DMS 273 (cell line): ENCODE results near the gene ACVR2B.

Experiments used
- DNase-seq: peaks from one replicate; lab custom pipeline; 2025; ENCODE audit not compliant: unreplicated experiment; lab: John Stamatoyannopoulos, UW

ACVR2B gene

DNA sequence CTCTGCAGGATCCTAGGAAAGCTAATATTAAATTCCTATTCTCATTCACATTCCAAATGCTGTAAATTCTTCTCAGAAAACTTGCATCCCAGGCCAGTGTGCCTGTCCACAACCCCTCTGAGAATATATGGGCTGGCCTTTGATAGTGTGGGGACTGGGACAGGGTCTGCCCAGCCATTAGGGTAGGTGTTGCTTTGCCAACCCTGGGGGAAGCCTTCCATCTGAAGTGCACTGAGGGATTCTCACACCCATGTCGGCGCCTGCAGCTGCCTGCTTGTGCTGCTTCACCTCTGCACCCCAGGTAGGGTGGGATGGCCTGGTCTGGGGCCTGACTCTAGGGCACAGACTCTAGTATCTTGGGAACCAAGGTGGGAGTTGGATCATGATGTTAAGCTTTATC lies 27.2 kb downstream of the ACVR2B start:
- no peak for DNase-seq

DNA sequence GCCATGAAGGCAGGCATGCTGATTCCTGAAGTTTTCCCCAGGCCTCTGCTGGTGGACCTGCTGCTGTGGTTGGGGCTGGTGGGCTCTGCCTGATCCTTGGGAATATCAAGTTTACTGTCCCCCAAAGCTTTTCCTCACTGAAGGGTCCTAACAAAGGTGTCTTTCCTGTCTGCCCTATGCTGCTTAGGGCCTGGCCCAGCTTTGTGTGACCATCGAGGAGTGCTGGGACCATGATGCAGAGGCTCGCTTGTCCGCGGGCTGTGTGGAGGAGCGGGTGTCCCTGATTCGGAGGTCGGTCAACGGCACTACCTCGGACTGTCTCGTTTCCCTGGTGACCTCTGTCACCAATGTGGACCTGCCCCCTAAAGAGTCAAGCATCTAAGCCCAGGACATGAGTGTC lies 29.3 kb downstream of the ACVR2B start:
- no peak for DNase-seq

DNA sequence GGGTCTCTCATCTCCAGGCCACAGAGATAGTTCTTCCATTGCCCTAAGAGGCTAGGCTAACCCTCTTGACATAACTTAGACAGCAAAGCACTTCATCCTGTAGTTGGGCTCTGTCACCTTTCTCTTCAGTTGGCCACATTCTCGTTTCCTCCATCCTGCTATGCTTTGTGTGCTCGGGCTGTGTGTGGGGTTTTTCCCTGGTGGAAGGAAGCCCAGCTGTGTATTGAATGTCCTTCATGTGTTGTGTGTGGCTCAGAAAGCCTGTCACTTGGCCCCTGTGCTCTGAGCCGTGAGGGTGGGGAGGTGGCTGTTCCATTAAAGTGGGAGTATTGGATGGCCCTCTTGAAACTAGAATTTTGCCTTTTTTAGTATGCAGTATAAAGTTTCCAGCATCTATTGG lies 33.6 kb downstream of the ACVR2B start:
- no peak for DNase-seq

DNA sequence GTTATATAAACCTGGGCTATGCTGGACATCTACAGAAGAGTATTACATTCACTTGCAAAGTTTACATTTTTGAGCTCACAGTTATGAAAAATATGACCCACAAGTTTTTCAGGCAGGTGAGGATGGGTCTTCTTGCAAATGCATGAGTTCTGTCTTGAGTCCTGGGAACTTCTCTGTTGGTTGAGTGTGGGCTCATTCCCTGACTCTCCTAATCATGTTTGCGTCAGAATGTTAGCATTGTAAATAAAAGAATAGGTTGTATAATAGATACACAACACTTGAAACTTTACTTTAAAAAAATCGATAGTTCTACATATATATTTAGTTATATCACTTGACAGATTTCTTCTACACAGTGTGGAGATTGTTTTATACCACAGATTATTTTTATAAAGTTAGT lies 35.3 kb downstream of the ACVR2B start:
- DNase-seq = no peak

DNA sequence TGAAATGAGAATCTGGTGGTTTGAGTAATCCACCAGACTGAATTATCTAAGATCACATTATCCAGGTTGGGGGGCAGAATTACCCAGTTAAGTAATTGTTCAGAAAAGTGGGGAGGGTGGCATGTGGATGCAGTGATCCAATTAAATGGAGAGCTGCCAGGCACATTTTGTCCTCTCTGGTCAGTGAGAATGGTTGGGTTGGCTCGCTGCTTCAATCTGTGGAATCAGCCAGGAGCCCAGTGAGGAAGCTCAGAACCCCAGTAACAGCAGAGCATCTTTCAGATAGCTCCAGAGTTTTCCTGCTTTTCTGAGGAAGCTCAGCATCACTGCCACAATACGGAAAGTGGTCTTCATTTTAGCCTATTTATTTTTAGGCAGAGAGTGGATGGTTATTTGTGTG lies 36.1 kb downstream of the ACVR2B start:
- peak; percentile 36 for DNase-seq

DNA sequence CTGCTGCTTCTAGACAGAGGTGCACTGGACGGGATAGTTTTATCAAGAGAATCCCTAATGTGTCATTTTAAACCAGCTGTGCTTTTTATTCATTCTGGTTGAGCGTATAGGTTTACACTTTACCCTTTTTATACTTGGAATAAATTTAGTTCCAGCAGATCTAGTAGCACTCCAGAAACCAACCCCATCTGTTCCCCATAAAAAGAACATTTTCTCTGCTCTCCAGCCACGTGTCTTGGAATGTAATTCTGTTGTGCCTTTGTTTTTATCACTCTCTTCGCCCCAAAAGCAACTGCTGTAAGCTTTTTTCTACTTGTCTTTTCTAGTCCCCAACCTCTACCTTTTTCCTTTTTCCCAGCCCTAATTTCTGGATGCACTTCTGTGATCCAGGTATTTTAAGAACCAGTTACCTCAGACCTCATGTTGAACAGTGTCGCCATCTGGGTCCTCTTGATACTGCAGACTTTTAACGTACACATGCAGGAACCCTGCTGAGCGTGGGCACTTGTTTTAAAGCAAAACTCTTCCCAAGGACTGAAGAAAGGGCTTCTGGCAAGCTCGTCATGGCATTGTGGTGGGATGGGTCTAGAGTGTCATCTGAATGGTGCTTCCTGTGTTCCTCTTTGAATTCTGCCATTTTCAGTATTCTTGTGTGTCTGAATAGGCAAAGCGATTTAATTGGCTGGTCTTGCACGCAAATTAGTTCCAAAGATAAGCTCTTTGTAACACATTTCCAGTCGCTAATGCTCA lies 36.8 kb downstream of the ACVR2B start:
- DNase-seq = peak; percentile 88

DNA sequence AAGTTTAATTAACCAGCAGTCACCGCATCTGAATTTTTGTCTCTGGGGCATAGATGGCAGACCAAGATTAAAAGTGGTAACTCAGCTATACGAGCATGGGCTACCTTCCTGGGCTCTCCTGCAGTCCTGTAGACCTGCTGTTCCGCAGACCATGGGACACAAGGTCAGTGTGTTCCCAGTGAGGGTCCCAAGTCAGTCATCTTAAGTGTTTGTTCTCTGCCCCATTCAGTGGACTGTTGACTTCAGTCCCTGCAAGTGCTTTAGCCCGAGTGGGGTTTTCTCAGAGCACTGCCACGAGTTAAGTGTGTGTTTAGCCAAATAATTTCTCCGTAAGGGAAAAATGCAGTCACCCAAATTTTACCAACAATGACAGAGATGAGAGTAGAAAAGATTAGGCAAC lies 37.5 kb downstream of the ACVR2B start:
- DNase-seq = no peak

DNA sequence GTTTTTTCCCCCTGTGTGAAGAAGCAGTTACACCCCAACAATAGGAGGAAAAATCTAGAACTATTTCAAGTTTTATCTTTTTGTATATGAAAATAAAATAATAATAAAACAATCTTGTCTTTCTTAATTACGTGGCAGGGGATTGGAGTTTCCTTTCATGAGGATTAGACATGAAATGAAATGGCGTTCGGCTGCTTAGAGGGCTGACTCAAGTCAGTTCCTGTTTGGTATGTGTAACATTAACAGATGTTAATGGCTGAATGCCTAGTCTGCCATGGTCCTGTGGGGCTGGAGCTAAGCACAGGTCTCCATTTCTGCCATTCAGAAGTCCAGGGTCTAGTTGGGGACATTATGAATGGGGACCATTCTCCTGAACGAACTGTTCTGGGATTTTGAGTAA lies 39.3 kb downstream of the ACVR2B start:
- DNase-seq = peak; percentile 61

DNA sequence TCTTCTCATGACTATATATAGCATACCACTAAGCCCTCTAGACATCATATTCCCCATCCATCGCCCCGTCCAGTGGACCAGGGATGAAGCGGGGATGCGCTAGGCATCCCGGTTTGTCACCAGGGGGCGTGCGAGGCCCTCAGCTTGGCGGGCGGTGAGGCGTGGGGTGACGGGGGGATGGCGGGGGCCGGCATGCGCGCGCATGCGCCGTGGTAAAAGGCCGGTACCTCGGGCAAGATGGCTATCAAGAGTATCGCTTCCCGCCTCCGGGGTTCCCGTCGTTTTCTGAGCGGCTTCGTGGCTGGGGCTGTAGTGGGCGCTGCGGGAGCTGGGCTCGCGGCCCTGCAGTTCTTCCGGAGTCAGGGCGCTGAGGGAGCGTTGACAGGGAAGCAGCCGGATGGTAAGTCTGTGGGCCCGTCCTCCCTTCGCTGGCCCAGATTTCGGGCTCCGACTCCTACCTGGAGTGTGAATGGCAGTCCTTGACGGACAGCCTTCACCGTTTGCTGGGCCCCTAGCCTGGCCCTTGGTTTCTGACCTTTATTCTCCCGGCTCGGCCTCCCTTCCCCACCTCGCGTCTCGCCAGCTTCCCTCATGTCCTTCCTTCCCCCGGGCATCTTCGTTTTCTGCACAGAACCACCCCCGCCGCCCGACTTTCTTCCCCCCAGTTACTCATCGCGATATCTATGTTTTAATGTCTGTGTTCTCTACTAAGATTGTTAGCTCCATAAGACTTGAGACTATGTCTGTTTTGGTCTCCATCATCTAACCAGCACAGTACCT lies 42.6 kb downstream of the ACVR2B start, which contains the start of gene EXOG:
Gene EXOG, plus strand, starts transcription at position 210 of the 780 bp plus-strand sequence. Its CDS starts 28 bp downstream, at position 238.
- DNase-seq = peak; percentile 94

DNA sequence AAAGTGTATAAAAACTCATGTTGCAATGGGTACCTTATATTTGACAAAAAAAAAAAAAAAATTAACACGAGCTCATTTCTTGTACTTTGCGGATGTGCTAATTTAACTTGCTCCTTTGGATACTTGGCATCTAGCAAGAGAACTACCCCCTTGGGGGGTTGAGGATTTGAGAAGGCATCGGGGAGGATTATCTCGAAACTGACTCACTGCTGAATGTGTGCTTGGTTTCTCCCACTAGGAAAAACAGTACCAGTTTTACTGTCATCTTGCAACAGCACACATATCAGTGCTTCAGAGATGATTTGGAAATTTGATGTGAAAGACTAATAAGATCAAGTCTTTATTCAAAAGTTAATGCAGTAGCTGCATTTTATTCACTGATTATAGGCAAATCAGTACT lies 43.3 kb downstream of the ACVR2B start:
- peak; percentile 6 for DNase-seq

DNA sequence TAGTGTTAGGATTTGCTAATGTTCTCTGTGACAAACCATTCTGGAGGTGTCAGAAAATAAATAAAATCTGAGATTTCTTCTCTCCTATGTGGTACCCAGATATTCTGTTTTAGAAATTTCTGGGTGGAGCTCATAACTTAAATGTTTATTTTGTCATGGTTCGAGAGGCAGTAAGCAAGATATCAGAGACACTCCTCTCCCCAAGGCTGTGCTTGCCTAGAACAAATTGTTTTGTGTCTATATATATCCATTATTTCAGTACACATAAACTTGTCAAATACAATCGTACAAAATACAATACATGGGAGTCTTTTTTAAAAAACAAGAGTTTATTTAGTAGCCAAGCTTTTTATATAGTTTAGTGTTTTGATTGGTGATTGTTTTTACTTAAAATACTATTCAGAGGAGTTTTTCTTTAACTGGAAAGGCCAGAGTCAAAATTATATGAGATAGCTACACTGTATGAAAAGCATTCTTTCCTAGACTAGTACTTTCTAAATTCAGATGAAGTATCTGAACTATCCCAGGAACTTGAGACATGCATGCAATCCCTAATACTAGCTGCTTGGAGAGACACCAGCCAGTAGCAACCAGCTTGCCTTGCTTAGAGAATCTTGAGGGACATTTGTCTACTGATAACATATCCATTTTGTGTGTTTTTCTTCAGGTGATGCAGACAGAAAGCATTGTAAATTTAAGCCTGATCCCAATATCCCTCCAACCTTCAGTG lies 47.2 kb downstream of the ACVR2B start:
- DNase-seq = no peak

DNA sequence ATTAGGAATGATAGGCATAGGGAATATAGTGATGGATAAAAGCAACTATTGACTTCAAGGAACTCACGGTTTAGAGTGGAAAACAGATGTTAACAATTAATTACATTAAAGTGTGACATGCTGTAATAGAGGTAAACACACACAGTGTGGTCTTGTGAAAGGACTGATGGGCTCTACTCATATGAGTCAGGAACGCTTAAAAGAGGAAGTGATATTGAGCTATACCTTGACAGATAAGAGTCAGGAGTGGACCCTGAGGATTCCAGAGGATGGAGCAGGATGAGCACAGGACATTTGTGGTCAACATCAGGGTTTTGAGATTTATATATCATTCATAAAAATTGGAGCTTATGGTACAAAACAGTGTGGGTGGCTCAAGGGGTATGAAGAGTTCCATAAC lies 53.4 kb downstream of the ACVR2B start:
- no peak for DNase-seq

DNA sequence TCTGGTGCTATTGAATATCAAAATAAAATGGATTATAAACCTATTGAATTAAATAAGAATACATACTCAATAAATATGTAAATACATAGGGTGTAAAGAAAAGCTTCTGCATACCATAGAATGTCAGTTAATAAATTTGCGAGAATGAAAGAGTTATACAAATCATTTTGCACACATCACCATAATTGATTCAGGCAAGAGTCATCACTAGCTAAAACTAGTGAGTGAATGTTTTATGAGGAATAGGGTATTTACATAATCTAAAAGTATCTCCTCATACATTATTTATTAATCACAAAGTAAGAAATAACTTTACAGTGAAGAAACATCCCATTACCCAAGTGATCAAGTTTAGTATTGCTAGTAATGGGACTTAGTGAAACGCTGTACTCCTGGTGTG lies 56.0 kb downstream of the ACVR2B start:
- DNase-seq = no peak

DNA sequence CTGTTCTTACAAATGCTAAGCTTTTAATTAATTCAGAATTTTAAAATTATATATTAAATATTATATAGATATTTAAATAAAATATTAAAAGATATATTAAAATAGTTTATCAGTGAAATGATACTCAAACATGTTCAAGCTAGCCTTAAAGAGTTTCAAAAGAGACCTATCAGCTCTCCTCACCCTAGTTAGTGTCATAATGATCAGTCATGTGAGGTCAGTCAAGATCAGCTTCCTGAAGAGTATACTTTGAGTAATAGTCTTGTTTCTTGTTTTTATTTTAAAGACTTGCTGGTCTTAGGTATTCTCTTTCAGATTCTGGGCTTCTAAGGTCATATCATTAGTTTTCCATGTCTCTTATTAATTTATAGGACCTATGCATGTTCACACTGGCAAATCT lies 56.9 kb downstream of the ACVR2B start:
- DNase-seq = no peak

DNA sequence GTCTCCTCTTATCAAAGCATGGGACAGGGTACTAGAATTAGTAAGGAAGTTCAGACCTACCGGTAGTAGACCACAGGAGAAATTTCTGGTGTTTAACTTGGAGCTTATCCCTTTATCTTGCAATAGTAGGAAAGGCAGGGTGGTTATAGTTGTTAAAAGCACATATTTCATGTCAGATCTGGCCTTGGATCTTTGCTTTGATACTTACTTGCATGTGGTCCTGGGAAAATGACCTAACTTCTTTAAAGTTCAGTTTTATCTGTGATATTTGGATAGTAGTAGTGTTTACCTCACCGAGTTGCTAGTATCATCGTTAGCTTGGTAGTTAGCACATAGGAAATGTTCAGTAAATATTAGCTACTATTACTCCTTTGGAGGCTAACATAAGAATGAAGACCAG lies 57.9 kb downstream of the ACVR2B start:
- no peak for DNase-seq

DNA sequence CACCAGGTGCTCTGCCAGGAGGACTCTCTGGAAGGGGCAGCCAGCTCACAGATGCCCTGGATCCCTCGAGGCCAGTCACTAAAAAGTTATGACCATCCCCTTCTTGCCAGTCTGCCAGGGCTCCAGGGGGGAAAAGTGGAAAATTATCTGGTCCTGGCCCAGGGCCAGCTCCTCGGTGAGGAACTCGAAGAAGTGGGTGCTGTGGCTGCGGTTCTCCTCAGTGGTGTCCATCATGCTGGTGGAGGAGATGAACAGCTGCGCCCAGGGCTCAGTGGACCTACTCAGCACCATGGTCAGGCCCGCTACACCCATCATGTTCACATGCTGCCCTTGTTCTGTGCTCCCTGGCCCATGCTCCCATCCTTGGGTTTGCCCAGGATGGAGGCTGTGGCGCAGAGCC lies 61.7 kb downstream of the ACVR2B start:
- DNase-seq = no peak

DNA sequence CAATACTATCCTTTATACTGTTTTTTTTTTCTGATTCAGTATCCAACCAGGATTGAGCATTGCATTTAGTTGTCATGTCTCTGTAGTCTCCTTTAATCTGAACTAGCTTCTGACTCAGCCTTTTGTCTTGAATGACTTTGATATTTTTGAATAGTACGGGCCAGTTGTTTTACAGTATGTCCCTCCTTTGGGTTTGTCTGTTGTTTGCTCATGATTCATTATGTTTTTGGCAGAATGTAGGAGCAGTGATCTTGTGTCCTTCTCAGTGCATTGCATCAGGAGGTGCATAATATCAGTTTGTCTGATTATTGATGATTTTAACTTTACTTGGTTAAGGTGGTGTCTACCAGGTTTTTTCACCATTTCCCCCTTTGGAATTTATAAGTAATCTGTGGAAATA lies 63.0 kb downstream of the ACVR2B start:
- no peak for DNase-seq

DNA sequence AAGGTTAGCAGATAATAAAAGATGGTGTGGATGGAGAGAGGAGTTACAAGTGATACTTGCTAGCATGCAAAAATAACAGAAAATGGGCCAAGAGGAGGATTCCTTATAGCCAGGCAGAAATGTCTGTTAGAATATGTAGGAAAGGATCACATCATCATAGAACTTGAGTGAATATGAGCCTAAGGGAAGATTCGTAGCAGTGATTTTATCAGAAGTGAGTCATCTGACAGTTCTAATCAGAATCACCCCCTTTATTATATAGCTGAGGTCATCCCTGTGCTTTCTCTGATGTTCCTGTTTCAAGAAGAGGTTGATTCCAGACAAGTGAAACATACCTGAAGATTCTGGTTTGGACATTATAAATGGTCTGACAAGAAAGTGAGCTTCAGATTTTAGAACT lies 65.3 kb downstream of the ACVR2B start:
- DNase-seq = no peak

DNA sequence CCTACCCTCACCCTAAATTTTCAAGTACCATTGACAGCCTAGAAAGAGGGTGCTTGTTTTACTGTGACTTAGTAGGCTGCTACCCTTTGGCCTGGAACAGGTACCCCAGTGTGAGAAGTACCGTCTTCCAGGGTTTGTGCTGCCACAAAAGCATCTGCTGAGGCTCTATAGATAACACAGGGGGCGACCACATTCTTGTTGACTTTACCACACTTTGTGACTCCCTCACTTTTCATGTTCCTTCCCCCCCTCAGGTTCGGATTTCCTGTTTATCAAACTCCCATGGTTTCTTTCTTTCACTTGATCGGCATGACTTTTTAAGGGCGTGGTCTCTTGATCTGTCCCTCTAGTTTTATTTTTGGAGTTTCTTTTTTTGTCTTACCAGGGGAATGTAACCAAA lies 66.0 kb downstream of the ACVR2B start:
- no peak for DNase-seq

DNA sequence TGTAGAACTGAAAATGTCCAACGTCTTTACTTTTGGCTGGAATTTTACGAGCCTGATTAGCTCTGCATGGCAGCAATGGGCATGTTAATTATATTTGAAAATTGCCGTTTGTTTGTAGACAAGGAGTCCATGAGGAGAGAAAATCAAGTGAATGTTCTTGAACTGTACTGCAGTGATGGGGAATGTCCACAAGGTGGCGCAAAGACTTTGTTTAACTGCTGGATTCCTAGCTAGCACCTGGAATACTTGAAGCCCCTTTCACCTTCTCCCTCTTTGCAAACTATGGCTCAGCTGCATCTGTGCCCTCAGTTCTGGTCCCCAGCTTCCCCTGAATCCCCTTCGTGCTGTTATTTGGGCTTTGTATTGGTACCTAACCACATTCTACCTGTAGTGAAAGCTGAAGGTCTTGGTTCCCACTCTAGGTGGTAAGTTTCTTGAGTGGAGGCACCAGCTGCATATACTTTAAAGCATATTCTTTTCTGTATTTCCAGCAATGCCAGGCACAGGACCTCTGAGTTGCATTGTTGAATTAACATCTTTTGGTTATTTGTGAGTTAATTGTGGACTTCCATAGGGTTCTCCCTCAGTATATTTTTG lies 67.8 kb downstream of the ACVR2B start:
- DNase-seq = peak; percentile 77

DNA sequence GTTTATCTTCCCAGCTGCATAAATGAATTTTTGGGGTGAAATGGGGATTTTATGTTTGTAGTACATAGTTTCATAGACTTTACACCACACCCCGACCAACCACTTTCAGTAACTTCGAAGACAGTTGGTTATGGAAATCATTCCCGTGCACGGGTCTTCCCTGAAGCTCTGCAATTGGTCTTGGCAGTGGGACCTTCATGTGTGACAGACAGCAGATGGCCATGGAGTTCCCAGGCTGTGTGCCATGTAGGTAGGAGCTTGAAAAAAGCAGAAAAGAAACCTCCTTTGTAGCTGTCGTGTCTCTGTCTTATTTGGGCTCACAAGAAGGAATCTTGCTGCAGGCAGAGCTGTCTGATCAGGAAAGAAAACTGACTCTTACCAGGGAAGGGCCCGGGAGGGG lies 68.3 kb downstream of the ACVR2B start:
- DNase-seq = no peak
